Measurements from ENCODE around the gene SH3RF3. TPM values are rescaled to one million over a fixed set of nuclear protein-coding genes. Genes with fewer than 3 reads are reported as not detected.

Gene SH3RF3
- total RNA-seq: 6.6 TPM
- long read RNA-seq, partial matches to known transcripts: 6 of 14 reads
- long read RNA-seq, other reads (novel, unspliced or antisense): 8 of 14 reads

- intact Hi-C loops (cut with DNase I): loop anchor here (2.0 kb wide), 1 partner anchor 382 kb away; no protein-coding TSS in a partner anchor
- peak; percentile 76 for DNase-seq
- ATAC-seq (ENCODE audit: poor library complexity): peak; percentile 67
These were observed at the start of gene SH3RF3 for GRCh38 chr2:109128616-109129355. SH3RF3 (plus strand) TSS chr2:109129205.

DNA sequence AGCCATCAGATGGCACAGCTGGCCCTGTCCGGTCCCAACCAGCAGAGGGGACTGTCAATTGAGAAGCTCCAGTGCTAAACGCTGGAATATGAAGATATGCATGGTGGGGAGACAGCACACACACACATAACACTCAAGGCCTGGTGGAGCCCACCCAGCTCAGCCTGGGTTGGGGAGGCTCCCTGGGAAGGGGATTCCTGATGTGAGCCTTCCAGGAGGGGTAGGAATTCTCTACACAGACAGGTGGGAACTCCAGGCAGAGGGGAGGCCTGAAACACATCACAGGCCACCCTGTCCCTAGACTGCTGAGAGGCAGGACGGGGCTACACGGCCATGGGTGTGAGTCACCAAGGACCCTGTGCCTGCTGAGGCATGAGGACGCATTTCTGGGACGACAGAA is 49.4 kb upstream of the SH3RF3 start:
- ATAC-seq (ENCODE audit: poor library complexity) (no peak), DNase-seq (no peak)
- intact Hi-C loops (cut with DNase I): no loop called here

- no peak for ATAC-seq (ENCODE audit: poor library complexity)
- intact Hi-C loops (cut with DNase I): no loop called here
- no peak for DNase-seq
These were observed 48.9 kb upstream of the SH3RF3 start for GRCh38 chr2:109080109-109080508.

DNA sequence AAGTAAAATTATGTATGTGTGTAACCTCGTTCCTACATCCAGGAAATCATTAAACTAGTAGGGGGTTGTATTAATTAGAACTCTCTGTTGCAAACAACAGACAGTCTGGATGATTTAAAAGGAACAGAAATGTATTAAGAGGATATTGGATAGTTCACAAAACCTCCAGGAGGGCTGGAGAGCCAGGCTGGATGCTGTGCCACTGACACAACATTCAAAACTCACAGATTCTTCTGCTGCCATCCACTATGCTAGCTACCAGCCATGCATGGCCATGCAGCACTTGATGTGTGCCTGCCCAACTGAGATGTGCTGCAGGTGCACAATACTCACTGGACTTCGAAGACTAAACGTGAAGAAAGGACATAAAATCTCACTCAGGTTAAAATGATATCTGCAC is 48.2 kb upstream of the SH3RF3 start:
- ATAC-seq (ENCODE audit: poor library complexity) (no peak), DNase-seq (no peak)
- intact Hi-C loops (cut with DNase I): no loop called here

GRCh38 chr2:109081374-109081773 is 47.6 kb upstream of the SH3RF3 start:
- DNase-seq (no peak), ATAC-seq (ENCODE audit: poor library complexity) (no peak)
- intact Hi-C loops (cut with DNase I): no loop called here

- ATAC-seq (ENCODE audit: poor library complexity) (no peak), DNase-seq (no peak)
- intact Hi-C loops (cut with DNase I): no loop called here
These were observed 45.2 kb upstream of the SH3RF3 start for GRCh38 chr2:109083771-109084170.

GRCh38 chr2:109084341-109084740 is 44.7 kb upstream of the SH3RF3 start:
- DNase-seq (no peak), ATAC-seq (ENCODE audit: poor library complexity) (no peak)

GRCh38 chr2:109085912-109086742 is 42.9 kb upstream of the SH3RF3 start:
- DNase-seq (no peak), ATAC-seq (ENCODE audit: poor library complexity) (no peak)
- intact Hi-C loops (cut with DNase I): no loop called here

More at GRCh38 chr2:109084341-109084740, 44.7 kb upstream of the SH3RF3 start:
- intact Hi-C loops (cut with DNase I): no loop called here

GRCh38 chr2:109086743-109087020 is 42.3 kb upstream of the SH3RF3 start:
- intact Hi-C loops (cut with DNase I): no loop called here
- DNase-seq (no peak), ATAC-seq (ENCODE audit: poor library complexity) (no peak)

DNA sequence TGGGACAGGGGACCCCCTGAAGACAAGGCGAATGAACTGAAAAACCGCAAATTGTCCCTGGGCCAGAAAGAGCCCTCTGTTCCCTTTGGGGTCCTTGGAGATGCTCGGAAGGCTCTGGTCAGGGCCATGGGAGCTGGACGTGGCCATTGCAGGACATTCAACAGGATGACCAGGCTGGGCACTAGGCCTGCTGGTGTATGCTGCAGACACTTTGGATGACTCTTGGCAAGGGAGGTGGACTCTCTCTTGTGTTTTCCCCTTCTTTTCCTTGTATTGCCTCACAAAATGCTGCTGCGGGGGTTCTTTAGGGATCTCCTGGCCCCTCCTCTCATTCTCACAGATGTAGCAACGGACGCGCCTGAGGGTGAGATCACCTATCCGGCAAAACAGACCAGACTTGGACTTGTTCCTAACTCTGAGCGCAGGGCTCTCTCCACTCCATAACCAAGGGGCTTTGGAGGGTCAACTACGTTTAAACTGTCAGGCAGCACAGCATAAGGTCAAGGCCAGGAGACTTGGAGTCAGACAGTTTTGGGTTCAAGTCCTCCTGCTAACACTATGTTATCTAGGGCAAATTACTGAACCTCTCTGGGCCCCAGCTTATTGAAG is 41.8 kb upstream of the SH3RF3 start:
- intact Hi-C loops (cut with DNase I): no loop called here
- DNase-seq (no peak), ATAC-seq (ENCODE audit: poor library complexity) (no peak)

DNA sequence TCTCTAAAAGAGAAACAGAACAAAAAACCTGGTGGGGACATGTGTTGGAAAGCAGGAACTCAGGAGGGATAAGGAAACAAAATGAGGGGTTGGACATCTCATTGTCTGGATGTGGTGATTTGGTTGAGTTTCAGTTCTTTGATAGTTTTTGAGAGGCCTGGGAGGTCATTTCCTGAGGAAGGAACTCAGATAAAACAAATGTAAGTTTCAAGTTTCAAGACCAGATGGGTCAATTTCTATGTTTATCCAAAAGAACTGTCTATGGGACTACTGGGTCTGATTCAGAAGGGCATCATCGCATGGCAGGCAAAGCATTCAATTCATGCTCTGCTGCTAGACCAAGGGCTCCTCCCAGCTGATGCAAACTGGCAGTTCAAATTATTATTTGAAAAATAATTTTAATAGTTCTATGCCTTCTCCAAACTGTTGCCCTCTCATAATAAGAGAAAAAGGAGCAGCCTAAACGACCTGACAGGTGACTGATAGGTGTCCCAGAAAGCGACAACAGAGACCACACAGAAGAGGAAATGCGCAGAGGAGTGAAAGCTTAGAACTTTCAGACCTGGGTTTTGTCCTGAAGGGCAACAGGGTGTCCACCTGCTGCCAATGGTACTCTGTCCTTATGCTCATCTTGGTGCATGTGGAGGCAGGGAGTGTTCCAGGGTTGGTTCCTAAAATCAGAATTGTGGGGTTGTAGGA is 39.3 kb upstream of the SH3RF3 start:
- ATAC-seq (ENCODE audit: poor library complexity): no peak
- DNase-seq: no peak
- intact Hi-C loops (cut with DNase I): no loop called here

DNA sequence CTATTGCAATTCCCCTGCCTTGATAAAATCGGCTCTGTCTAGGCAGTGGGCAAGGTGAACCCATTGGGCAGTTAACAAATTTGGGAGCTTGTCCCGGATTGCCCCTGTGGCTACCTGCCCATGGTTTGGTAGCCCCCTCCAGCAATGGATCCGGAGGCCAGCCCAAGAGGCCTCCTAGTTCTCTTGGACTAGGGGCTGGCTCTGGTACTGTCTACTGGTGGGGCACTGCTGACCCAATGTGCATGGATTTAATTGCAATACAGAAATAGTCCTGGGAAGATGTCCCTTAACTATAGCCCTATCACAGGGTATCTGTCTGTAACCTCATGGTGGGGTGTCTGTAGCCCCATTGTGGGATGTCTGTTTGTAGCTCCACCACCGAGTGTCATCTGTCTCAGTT is 37.5 kb upstream of the SH3RF3 start:
- ATAC-seq (ENCODE audit: poor library complexity) (no peak), DNase-seq (no peak)
- intact Hi-C loops (cut with DNase I): no loop called here

DNA sequence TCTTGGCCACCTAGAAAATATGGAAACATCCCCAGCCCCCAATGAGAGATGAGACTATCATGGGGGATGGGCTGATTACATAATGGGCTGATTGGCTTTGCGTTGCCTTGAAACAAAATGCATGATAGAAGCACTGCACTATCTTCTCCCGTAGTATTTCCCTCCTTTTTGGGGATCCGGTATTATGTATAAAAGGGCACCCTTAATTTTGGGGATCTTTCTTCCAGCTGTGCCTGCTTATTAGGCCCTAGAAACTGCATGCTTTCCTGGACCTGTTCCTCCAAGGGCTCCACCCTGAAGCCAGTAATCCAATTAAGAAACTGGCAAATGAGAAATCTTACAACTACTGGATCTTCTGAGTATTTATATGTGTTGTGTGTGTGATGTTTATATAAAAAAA is 34.9 kb upstream of the SH3RF3 start:
- DNase-seq: no peak
- intact Hi-C loops (cut with DNase I): no loop called here
- no peak for ATAC-seq (ENCODE audit: poor library complexity)

- DNase-seq (no peak), ATAC-seq (ENCODE audit: poor library complexity) (no peak)
- intact Hi-C loops (cut with DNase I): no loop called here
These were observed 30.6 kb upstream of the SH3RF3 start for GRCh38 chr2:109098251-109098920.

DNA sequence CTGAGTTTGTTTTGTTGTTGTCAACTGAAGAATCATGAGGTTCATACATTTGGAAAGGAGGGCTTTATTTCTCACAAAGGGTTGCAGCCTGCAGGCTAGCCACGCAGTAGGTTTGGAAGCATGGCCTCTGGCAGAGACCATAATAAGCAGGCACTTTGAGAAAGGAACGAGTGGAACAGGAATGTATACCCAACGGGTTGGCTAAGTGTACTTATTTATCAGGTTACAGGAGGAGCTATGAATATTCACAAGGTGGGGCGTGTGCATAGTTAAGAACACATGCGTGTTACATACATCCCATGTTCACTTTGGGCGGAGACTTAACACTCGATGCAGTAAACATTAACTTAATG is 30.1 kb upstream of the SH3RF3 start:
- intact Hi-C loops (cut with DNase I): no loop called here
- no peak for ATAC-seq (ENCODE audit: poor library complexity)
- no peak for DNase-seq

DNA sequence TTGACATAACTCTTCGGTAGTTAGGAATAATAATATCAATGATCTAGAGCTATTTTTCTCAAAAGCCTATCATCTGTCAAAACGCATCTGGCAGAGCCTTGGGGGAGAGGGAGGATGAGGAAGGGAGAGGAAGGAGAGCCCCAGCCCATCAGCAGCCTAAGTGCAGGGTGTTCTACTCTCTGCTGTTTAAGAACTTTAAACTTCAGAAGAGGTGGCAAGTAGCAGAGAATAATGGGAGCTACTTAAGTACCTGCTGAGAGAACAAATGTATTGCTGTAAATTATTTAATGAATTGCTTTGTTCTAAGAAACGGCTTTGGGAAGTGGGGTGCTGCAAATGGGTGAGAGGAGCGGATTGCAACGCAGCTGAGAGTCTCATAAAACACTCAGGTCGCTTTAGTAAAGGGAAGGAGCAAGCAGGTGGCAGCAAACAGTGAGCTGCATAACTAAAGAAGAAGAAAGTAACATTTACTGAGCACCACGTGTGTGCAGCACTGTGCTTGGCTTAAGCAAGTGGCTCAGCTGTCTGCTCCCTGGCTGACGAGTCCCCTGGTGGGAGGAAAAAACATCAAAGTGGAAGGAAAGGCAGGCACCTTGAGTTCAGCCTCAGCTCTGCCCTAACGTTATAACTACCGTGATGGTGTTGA is 26.3 kb upstream of the SH3RF3 start:
- intact Hi-C loops (cut with DNase I): no loop called here
- ATAC-seq (ENCODE audit: poor library complexity): no peak
- DNase-seq: no peak

DNA sequence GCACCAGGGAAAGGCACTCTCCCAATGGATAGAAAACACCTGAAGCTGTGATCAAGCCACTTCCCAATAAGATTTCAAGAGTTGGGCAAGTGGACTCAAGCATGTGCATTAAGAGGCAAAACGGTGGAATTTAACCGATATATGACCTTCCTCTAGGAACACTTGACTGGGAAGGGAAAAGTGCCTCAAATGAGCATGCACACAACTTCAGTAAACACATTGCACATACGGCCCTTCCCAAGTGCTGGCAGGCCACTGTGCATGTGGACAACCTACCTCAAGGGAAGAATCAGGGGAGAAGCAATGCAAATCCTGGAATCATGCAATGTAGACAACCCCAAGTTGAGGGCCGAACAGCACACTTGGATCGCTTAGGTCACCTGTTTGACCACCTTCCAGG is 23.9 kb upstream of the SH3RF3 start:
- no peak for DNase-seq
- ATAC-seq (ENCODE audit: poor library complexity): no peak
- intact Hi-C loops (cut with DNase I): no loop called here

DNA sequence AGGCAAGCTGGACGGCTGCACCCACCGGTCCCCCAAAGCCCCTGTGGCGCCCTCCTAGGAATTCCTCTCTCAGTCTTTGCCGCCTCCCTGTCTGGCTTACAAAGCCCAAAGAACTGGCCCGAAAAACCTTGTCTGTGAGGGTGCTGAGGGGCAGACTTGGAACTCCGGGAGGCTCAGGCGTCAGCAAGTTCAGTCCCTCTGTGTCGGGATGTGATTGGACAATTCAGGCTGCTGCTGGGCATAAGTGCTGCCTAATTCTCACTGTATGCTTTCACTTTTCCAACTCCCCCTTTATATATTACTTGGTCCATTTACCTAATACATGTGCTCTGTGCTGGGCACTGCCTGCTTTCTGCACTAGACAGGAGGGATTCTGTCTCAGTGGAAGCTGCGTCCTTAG is 20.3 kb upstream of the SH3RF3 start:
- ATAC-seq (ENCODE audit: poor library complexity) (no peak), DNase-seq (no peak)
- intact Hi-C loops (cut with DNase I): no loop called here

All from Right ventricle myocardium superior (tissue), 1 donor.